Right cardiac atrium (tissue), 5 donors: ENCODE data around the gene ZNF664. TPM values are rescaled to one million over a fixed set of nuclear protein-coding genes. Genes with fewer than 3 reads are reported as not detected.

Experiments used
- ATAC-seq, 2 donors: fragments of 200-7000 bp; cut with Tn5 transposase; one replicate each; pipeline versions ENCODE4 v1.8.0 to v1.9.1; 2020; ENCODE audit warnings: moderate library complexity in 2 of 2, mild to moderate bottlenecking in 1 of 2
- DNase-seq, 3 donors: peaks; one replicate each; pipeline ENCODE4 v3.0.0-alpha.2; 2020
- H3K27ac ChIP-seq: one replicate; pipeline ENCODE4 v1.5.1; 2013; ENCODE audit warnings: mild to moderate bottlenecking, low read length, control low read depth, moderate library complexity
- H3K27me3 ChIP-seq: one replicate; pipeline ENCODE4 v1.6.1; 2013; ENCODE audit not compliant: control insufficient read depth, insufficient read depth
- H3K4me1 ChIP-seq: one replicate; pipeline ENCODE4 v1.6.1; 2013; ENCODE audit warnings: low read length; ENCODE audit not compliant: control insufficient read depth, insufficient read depth
- H3K4me3 ChIP-seq: one replicate; pipeline ENCODE4 v1.5.1; 2013; ENCODE audit warnings: low read length, control low read depth
- H3K9me3 ChIP-seq: one replicate; pipeline ENCODE4 v1.6.1; 2013; ENCODE audit warnings: low read length; ENCODE audit not compliant: control insufficient read depth
- WGBS: extraction: QIAGEN DNeasy Blood & Tissue Kit; methylation state at CpG from one replicate; pipeline ENCODE4 v1.1.7; 2013; 5-methylcytosine and 5-hydroxymethylcytosine counted together
- intact Hi-C, 4 donors: fragments of 100-400 bp; cut with DNase I; formaldehyde crosslinking; loops; one replicate each; pipeline versions ENCODE4 v1.11.0 to v1.14.0; 2022 to 2023
- polyA plus RNA-seq: library from polyadenylated mRNA; stranded (reverse); fragments of 200-250 nt; gene quantifications from one replicate; pipeline ENCODE4 v1.2.3, GENCODE V29; 2013
- total RNA-seq, 4 donors: library from RNA; stranded (reverse); fragmentation: NEBNext Ultra II Directional; extraction: Animal tissue kit (Norgen Biotek cat#: 25700); gene quantifications; one replicate each; pipeline ENCODE4 v1.2.1, GENCODE V29; 2021
- donor health status: healthy with polysubstance abuse.
- donor health status: DM: no; HTN: yes; CAD: no.
- donor health status: DM: no; HTN: no; CAD: no.
- donor health status: DM: no; HTN: yes; CAD: no; lungs with severe emphysema.
- donor health status: DM: yes; HTN: yes; CAD: no.

Gene ZNF664
- total and polyA plus RNA-seq, 5 donors = 50.2 to 80.6 (median 76.3) TPM

DNA sequence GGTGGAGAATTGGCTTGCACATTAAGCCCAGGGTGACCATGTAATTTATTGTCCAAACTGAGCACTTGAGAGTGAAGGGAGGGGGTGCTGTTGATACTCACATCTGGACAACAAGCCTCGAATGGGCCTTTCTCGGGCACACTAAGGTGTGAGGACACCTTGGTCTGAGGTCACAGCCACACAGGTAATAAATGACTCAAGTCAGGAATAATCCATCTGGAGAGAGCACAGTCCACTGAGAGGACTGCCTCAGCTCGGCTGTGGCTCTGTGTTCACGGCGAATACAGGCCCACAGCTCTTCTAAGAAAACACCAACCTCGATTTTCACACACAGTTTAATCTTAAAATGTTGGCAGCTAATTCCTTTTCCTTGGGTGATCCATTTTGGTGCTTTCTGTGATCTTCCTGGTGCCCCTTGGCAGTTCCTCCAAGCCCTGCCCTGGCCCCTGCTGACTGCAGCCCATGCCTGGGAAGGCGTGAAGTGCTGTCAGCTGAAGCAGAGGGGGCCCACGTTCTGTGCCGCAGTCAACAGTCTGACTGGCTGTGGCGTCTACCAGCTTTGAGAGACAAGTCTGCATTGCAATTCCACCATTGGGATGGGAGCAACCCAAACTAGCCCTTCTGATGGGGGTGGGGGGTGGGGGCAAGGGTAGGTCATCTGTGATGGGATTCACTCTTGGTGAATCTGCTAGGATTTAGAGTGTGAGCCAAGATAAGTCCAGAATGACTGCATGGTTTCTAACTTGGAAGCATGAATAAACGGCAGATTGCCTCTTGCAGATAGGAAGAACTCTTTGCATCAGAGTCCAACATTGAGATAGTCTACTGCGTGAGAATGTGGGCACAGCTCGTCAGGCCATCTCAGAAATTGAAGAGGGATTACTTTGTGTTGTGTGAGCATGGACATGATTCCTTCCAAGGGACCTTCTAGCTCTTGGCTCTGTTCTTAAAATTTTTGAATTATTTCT lies 42.8 kb downstream of the ZNF664 start:
- Histone ChIP-seq H3K27ac (peak overlapping the region; percentile 67), H3K4me3 (no peak overlapping the region)
- WGBS = 62% methylated on average over 13 of the region's 13 CpGs

DNA sequence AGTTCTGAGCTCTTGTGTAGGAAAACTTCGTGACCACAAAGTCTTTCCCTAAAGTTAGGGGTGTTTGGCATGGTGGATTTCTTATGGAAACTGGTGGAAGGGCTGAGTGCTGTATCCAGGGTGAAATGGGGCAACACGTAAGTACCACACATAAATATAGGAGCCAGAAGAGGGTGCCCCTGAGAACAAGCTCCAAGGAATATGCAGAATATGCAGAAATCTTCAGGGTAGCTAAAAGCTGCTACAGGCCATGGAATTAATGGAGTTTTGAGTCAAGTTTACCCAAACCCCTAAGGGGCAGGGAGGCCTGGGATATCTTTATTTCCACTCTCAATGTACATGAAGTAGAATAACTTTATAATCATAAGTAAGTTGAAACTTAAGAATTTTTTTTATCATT lies 44.0 kb downstream of the ZNF664 start:
- Histone ChIP-seq H3K4me1 (peaks cover 3% of the 10 kb centered on the region), H3K4me3 (no peak overlapping the region), H3K9me3 (no peaks in the 10 kb centered on the region), H3K27ac (no peak overlapping the region), H3K27me3 (no peaks in the 10 kb centered on the region)
- DNase-seq (no peak), ATAC-seq (no peak)
- WGBS = 97% methylated on average over 2 of the region's 2 CpGs
- intact Hi-C loops = no loop called here

More for the DNA sequence above, 42.8 kb downstream of the ZNF664 start:
- no peaks in the 10 kb centered on the region for H3K27me3 ChIP-seq
- ATAC-seq (no peak), DNase-seq (no peak)
- peaks cover under 1% of the 10 kb centered on the region for H3K4me1 ChIP-seq
- no peaks in the 10 kb centered on the region for H3K9me3 ChIP-seq
- intact Hi-C loops = no loop called here

DNA sequence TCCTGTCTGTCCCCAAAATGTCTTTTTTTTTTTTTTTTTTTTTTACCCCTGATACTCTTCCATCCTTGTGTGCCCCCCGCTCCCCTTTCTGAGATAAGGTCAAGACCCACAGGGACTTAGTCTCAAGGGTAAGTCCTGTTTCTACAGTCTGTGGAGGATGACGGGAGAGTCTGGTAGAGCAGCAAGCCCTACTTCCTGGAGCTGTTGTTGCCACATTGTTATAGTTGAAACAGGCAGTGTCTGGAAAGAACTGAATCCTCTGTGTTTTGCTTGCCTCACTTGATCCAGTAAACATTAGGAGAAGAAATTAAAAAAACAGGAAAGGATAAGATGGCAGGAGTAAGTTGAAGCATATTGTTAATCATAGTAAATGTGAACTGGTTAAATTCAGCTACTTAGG lies 45.5 kb downstream of the ZNF664 start:
- WGBS = 64% methylated on average over 2 of the region's 2 CpGs
- peak; percentile 31 to 46 for ATAC-seq

DNA sequence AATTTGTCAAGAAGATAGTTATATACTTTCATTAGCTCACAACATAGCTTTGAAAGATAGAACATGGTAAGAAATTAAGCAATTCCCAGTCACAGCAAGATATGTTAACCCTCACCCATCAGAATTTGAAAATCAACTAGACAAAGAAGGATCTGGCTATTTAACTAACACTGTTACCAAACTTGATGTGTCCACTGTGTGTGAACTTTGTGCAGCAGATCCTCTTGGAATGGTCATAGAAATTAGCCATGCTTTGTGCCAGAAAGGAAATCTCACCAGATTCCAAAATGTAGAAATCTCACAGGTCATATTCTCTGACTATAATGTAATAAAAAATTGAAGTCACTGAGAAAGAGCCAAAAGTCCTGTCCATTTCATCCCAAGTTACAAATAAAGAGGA lies 46.1 kb downstream of the ZNF664 start:
- peak in 1 of 2 donors; percentile 17 for ATAC-seq
- Histone ChIP-seq H3K9me3 (no peaks in the 10 kb centered on the region), H3K27me3 (no peaks in the 10 kb centered on the region), H3K4me3 (no peak overlapping the region), H3K4me1 (peaks cover 3% of the 10 kb centered on the region), H3K27ac (peak overlapping the region; percentile 59)
- intact Hi-C loops = no loop called here
- DNase-seq = no peak

More for the DNA sequence above, 45.5 kb downstream of the ZNF664 start:
- Histone ChIP-seq H3K27ac (no peak overlapping the region), H3K4me1 (peaks cover 3% of the 10 kb centered on the region), H3K27me3 (no peaks in the 10 kb centered on the region), H3K9me3 (no peaks in the 10 kb centered on the region), H3K4me3 (no peak overlapping the region)
- intact Hi-C loops = no loop called here
- DNase-seq = no peak

DNA sequence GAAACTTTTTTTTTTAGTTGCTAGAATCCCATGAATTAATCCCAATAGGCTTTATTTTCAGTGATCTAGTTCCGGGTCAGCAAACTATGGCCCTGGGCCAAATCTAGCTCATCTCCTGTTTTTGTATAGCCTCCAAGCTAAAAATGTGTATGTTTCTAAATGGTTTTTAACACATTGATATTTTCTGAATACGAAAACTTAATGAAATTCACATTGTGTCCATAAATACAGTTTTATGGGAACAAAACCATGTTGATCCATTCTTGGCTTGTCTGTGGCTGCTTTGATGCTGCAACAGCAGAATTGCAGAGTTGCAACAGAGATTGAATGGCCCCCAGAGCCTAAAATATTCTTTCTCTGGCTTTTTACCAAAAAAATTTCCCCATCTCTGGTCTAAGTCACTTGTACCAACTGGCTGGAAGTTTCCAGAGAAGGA lies 47.5 kb downstream of the ZNF664 start:
- no peak overlapping the region for H3K27ac ChIP-seq
- DNase-seq (no peak), ATAC-seq (peak; percentile 47 to 61)
- 57% methylated on average over 2 of the region's 2 CpGs for WGBS
- peaks cover 3% of the 10 kb centered on the region for H3K4me1 ChIP-seq
- no peaks in the 10 kb centered on the region for H3K27me3 ChIP-seq
- H3K4me3 ChIP-seq = no peak overlapping the region
- intact Hi-C loops = no loop called here
- H3K9me3 ChIP-seq = no peaks in the 10 kb centered on the region

DNA sequence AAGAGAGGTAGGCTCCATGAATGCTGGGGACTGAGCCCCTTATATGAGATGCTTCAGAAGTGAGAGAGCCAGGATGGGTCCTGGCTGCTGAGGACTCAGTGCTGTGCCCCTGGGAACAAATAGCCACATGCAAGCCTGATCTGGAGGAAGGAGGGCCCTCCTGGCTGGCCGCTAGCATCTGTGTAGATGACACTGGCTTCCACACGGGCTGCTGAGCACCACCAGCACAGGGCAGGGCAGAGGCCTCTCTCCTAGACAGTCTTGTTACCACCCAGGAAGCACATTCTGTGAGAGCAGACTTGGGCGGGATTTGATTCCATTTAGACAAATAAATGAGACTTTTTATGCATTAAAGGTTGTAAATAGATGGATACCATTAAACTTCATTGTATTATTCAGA lies 48.0 kb downstream of the ZNF664 start:
- no peak overlapping the region for H3K4me3 ChIP-seq
- no peaks in the 10 kb centered on the region for H3K27me3 ChIP-seq
- DNase-seq = peak in 2 of 3 donors; percentile 40 to 47
- 70% methylated on average over 3 of the region's 3 CpGs for WGBS
- intact Hi-C loops = no loop called here
- H3K9me3 ChIP-seq = no peaks in the 10 kb centered on the region
- peak overlapping the region; percentile 77 for H3K27ac ChIP-seq
- H3K4me1 ChIP-seq = peaks cover 3% of the 10 kb centered on the region
- ATAC-seq = peak; percentile 17 to 34

GRCh38 chr12:124022161-124022560 lies 49.1 kb downstream of the ZNF664 start:
- no peak for DNase-seq
- intact Hi-C loops = no loop called here

DNA sequence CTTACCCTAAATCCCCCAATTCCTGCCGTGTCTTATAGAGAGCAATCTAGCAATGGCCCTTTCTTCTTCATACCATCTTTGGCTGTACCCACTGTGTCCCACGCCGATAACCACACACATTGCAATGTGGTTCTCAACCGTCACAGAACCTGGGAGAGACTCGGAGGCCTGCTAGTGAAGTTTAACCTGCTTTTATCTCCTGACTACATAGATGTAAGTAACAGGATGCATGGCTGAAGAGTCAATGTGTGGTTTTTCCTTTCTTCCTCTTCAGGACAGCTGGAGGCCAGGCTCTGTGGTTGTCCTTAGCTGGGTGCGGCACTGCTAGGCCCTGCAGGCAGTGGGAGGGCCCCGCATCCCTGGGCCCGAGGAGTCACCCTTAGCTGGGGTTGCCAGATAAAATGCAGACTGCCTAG lies 51.3 kb downstream of the ZNF664 start:
- intact Hi-C loops = no loop called here
- no peak for ATAC-seq
- Histone ChIP-seq H3K9me3 (no peaks in the 10 kb centered on the region), H3K27ac (no peak overlapping the region), H3K4me3 (no peak overlapping the region), H3K4me1 (peaks cover 7% of the 10 kb centered on the region), H3K27me3 (no peaks in the 10 kb centered on the region)
- DNase-seq = no peak
- 82% methylated on average over 8 of the region's 8 CpGs for WGBS

More at GRCh38 chr12:124022161-124022560, 49.1 kb downstream of the ZNF664 start:
- H3K4me1 ChIP-seq = peaks cover 7% of the 10 kb centered on the region
- no peaks in the 10 kb centered on the region for H3K9me3 ChIP-seq
- no peaks in the 10 kb centered on the region for H3K27me3 ChIP-seq
- no peak for ATAC-seq
- no peak overlapping the region for H3K27ac ChIP-seq
- 93% methylated on average over 3 of the region's 3 CpGs for WGBS
- H3K4me3 ChIP-seq = no peak overlapping the region

DNA sequence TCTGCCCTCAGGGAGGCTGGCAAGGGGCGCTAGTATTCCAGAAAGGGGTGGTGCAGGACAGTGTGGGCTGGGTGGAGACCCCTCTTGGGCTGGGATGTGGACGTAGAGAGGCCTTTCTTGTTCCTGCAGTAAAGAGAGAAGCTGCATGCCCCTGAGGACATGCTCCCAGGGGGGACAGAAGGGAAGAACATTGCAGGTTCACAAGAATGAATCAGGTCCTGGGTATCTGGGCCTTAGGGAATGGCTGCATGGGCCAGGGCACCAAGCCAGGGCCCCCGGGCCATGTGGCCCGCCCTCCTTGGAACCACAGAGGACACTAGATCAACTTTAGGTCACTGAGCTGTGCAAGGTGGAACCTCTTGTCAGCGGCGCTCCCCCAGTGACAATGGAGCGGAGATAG lies 51.8 kb downstream of the ZNF664 start:
- Histone ChIP-seq H3K9me3 (no peaks in the 10 kb centered on the region), H3K4me1 (peaks cover 7% of the 10 kb centered on the region), H3K4me3 (no peak overlapping the region), H3K27ac (no peak overlapping the region), H3K27me3 (no peaks in the 10 kb centered on the region)
- intact Hi-C loops = no loop called here
- DNase-seq = no peak
- ATAC-seq = no peak
- 75% methylated on average over 7 of the region's 7 CpGs for WGBS

DNA sequence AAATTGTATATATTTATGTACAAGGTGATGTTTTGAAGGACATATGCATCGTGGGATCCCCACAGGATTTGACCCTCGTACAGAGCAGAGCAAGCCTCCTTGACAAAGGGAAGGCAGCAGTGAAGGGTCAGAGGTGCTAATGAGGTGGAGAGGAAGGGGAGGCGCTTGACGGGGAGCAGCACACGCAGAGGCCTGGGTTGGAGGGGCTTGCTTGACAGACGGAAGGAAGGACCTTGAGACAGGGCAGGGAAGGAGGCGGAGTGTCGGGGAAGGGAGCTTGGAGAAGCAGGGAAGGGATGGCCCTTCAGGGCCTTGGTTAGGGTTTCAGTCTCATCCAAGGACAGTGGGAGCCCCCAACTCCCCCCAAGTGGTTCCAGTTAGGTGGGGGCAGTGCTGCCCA lies 52.6 kb downstream of the ZNF664 start:
- H3K27ac ChIP-seq = no peak overlapping the region
- no peaks in the 10 kb centered on the region for H3K9me3 ChIP-seq
- H3K4me1 ChIP-seq = peaks cover 9% of the 10 kb centered on the region
- DNase-seq (no peak), ATAC-seq (no peak)
- 78% methylated on average over 8 of the region's 8 CpGs for WGBS
- no peaks in the 10 kb centered on the region for H3K27me3 ChIP-seq
- intact Hi-C loops = no loop called here
- no peak overlapping the region for H3K4me3 ChIP-seq
